HepG2 (cell line): ENCODE results near the gene CIB2. TPM values are rescaled to one million over a fixed set of nuclear protein-coding genes. Genes with fewer than 3 reads are reported as not detected.

Experiments
- CAMTA2 ChIP-seq: sonication (generic); formaldehyde crosslinking; IDR thresholded peaks from 2 replicates; pipeline ENCODE4 v1.4.0; 2020; ENCODE audit warnings: mild to moderate bottlenecking, missing genetic modification reagents, borderline replicate concordance
- CEBPB ChIP-seq: IDR thresholded peaks from 2 replicates; pipeline ENCODE4 v1.6.1; 2011; ENCODE audit warnings: low read depth, low read length, improper control_type of control experiment, borderline replicate concordance
- CENPBD1 ChIP-seq: sonication (generic); formaldehyde crosslinking; IDR thresholded peaks from 2 replicates; pipeline ENCODE4 v1.8.0; 2022; ENCODE audit warnings: missing genetic modification reagents, low read depth, mild to moderate bottlenecking, borderline replicate concordance
- CHCHD3 ChIP-seq: sonication (generic); formaldehyde crosslinking; IDR thresholded peaks from 2 replicates; pipeline ENCODE4 v1.8.0; 2022; ENCODE audit warnings: mild to moderate bottlenecking, missing genetic modification reagents, moderate library complexity
- HNRNPH1 ChIP-seq: fragments of 200-400 bp; formaldehyde crosslinking; optimal IDR thresholded peaks from 2 replicates; pipeline ENCODE3; 2017; ENCODE audit warnings: mild to moderate bottlenecking, low read depth, low read length
- HOXA3 ChIP-seq: sonication (generic); formaldehyde crosslinking; IDR thresholded peaks from 2 replicates; pipeline ENCODE4 v1.5.0; 2020; ENCODE audit warnings: missing genetic modification reagents
- KDM5A ChIP-seq: fragments of 200-600 bp; sonication (generic); IDR thresholded peaks from 2 replicates; pipeline ENCODE4 v1.7.0; 2018; ENCODE audit warnings: antibody characterized with exemption, mild to moderate bottlenecking, low read length, borderline replicate concordance
- MYC ChIP-seq: sonication (generic); formaldehyde crosslinking; IDR thresholded peaks from 2 replicates; pipeline ENCODE4 v1.9.0; 2021; ENCODE audit warnings: missing genetic modification reagents, borderline replicate concordance
- NCOA2 ChIP-seq: sonication (generic); formaldehyde crosslinking; IDR thresholded peaks from 2 replicates; pipeline ENCODE4 v1.8.0; 2022; ENCODE audit warnings: inconsistent platforms
- PCBP2 ChIP-seq: fragments of 200-400 bp; formaldehyde crosslinking; optimal IDR thresholded peaks from 2 replicates; pipeline ENCODE3; 2018; ENCODE audit warnings: low read length, low read depth; ENCODE audit not compliant: poor library complexity, severe bottlenecking
- RAD21 ChIP-seq: fragments of 450-650 bp; formaldehyde crosslinking; IDR thresholded peaks from 2 replicates; pipeline ENCODE4 v1.5.0; 2020; ENCODE audit warnings: mild to moderate bottlenecking
- SNAPC5 ChIP-seq: sonication (generic); formaldehyde crosslinking; IDR thresholded peaks from 2 replicates; pipeline ENCODE4 v1.8.1; 2023; ENCODE audit warnings: mild to moderate bottlenecking, missing genetic modification reagents, borderline replicate concordance
- TBX2 ChIP-seq: sonication (generic); formaldehyde crosslinking; IDR thresholded peaks from 2 replicates; pipeline ENCODE4 v1.5.0; 2020; ENCODE audit warnings: missing genetic modification reagents, mild to moderate bottlenecking, borderline replicate concordance
- ZBTB26 ChIP-seq: IDR thresholded peaks from 2 replicates; pipeline ENCODE4 v1.6.1; 2016; ENCODE audit warnings: missing compliant biosample characterization, missing genetic modification reagents, borderline replicate concordance
- ZFP91 ChIP-seq: sonication (generic); formaldehyde crosslinking; IDR thresholded peaks from 2 replicates; pipeline ENCODE4 v1.9.0; 2022; ENCODE audit warnings: missing genetic modification reagents, mild to moderate bottlenecking, borderline replicate concordance
- ZNF224 ChIP-seq: sonication (generic); formaldehyde crosslinking; IDR thresholded peaks from 2 replicates; pipeline ENCODE4 v1.5.0; 2020; ENCODE audit warnings: mild to moderate bottlenecking, missing genetic modification reagents
- ZNF350 ChIP-seq: sonication (generic); formaldehyde crosslinking; IDR thresholded peaks from 2 replicates; pipeline ENCODE4 v1.4.0; 2020; ENCODE audit warnings: mild to moderate bottlenecking, low read depth, missing genetic modification reagents, borderline replicate concordance
- ZNF549 ChIP-seq: sonication (generic); formaldehyde crosslinking; IDR thresholded peaks from 2 replicates; pipeline ENCODE4 v1.5.0; 2020; ENCODE audit warnings: missing genetic modification reagents
- ZNF776 ChIP-seq: sonication (generic); formaldehyde crosslinking; IDR thresholded peaks from 2 replicates; pipeline ENCODE4 v1.4.0; 2020; ENCODE audit warnings: mild to moderate bottlenecking, missing genetic modification reagents
- polyA plus RNA-seq, 8 experiments: library from polyadenylated mRNA; depleted of rRNA in 3 of 8; stranded (reverse) in 7 of 8; unstranded in 1 of 8; fragments of >200 nt; fragmentation: Illumina TruSeq in 4 of 8; extraction: Trizol in 4 of 8; gene quantifications; 2 replicates each; pipeline versions ENCODE4 v1.2.1 to v1.2.3, GENCODE V29; 2011 to 2016; ENCODE audit warnings: low read depth in 4 of 8, missing spikeins in 1 of 8, mixed read lengths in 1 of 8; ENCODE audit not compliant: insufficient read depth in 1 of 8
- total RNA-seq, 5 experiments: library from RNA; depleted of rRNA; stranded (reverse); fragments of >200 nt; fragmentation: Illumina TruSeq; extraction: Trizol; gene quantifications; 2 replicates each; pipeline ENCODE4 v1.2.3, GENCODE V29; 2016; ENCODE audit warnings: low read depth in 1 of 5
- TF ChIP-seq, protein P1 (sequence below): fragments of 450-650 bp; IDR thresholded peaks from 2 replicates; pipeline ENCODE4 v1.6.1; 2016
- TF ChIP-seq, protein P2 (sequence below): sonication (generic); formaldehyde crosslinking; IDR thresholded peaks from 2 replicates; pipeline ENCODE4 v1.8.0; 2022; ENCODE audit warnings: low read depth, missing genetic modification reagents
- TF ChIP-seq, protein P3 (sequence below): sonication (generic); formaldehyde crosslinking; IDR thresholded peaks from 2 replicates; pipeline ENCODE4 v1.5.0; 2020; ENCODE audit warnings: mild to moderate bottlenecking, low read depth, missing genetic modification reagents, borderline replicate concordance

CIB2 gene
- total and polyA plus RNA-seq, 2 of the 13 experiments (the other 11 are each of a cell fraction or from before 2014, with no cell fraction given): 1.4 to 1.5 TPM

- peak; percentile 68; the same call in 1 of the 2 replicates for TF ChIP-seq ZFP91 (CRISPR knock-in tag)
- no peak for TF ChIP-seq CENPBD1 (CRISPR knock-in tag)
- peak; percentile 72 for TF ChIP-seq HOXA3 (CRISPR knock-in tag)
- TF ChIP-seq KDM5A: no peak
- no peak for TF ChIP-seq ZNF549 (CRISPR knock-in tag)
- peak; percentile 47; the same call in 1 of the 2 replicates for TF ChIP-seq TBX2
- no peak for TF ChIP-seq CHCHD3
- TF ChIP-seq, protein P1, sequence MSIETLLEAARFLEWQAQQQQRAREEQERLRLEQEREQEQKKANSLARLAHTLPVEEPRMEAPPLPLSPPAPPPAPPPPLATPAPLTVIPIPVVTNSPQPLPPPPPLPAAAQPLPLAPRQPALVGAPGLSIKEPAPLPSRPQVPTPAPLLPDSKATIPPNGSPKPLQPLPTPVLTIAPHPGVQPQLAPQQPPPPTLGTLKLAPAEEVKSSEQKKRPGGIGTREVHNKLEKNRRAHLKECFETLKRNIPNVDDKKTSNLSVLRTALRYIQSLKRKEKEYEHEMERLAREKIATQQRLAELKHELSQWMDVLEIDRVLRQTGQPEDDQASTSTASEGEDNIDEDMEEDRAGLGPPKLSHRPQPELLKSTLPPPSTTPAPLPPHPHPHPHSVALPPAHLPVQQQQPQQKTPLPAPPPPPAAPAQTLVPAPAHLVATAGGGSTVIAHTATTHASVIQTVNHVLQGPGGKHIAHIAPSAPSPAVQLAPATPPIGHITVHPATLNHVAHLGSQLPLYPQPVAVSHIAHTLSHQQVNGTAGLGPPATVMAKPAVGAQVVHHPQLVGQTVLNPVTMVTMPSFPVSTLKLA: no peak
- TF ChIP-seq MYC (CRISPR knock-in tag): peak; percentile 41; the same call in 1 of the 2 replicates
- no peak for TF ChIP-seq CAMTA2 (CRISPR knock-in tag)
- no peak for TF ChIP-seq HNRNPH1
- TF ChIP-seq NCOA2 (CRISPR knock-in tag): peak; percentile 6; the same call in 1 of the 2 replicates
- TF ChIP-seq RAD21 (CRISPR knock-in tag): peak; percentile 91
- TF ChIP-seq PCBP2: no peak
- TF ChIP-seq ZBTB26 (CRISPR knock-in tag): peak; percentile 72; the same call in 1 of the 2 replicates
- TF ChIP-seq CEBPB: no peak
- 0 out of 2 replicates have a peak, but pooled peaks have one; percentile 45 for TF ChIP-seq ZNF224 (CRISPR knock-in tag)
- peak; percentile 29; the same call in 1 of the 2 replicates for TF ChIP-seq ZNF350 (CRISPR knock-in tag)
- TF ChIP-seq, protein P2, sequence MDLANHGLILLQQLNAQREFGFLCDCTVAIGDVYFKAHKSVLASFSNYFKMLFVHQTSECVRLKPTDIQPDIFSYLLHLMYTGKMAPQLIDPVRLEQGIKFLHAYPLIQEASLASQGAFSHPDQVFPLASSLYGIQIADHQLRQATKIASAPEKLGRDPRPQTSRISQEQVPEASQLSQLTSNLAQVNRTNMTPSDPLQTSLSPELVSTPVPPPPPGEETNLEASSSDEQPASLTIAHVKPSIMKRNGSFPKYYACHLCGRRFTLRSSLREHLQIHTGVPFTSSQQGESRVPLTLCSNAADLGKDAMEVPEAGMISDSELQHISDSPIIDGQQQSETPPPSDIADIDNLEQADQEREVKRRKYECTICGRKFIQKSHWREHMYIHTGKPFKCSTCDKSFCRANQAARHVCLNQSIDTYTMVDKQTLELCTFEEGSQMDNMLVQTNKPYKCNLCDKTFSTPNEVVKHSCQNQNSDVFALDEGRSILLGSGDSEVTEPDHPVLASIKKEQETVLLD: no peak
- TF ChIP-seq ZNF776 (CRISPR knock-in tag): no peak
- TF ChIP-seq, protein P3, sequence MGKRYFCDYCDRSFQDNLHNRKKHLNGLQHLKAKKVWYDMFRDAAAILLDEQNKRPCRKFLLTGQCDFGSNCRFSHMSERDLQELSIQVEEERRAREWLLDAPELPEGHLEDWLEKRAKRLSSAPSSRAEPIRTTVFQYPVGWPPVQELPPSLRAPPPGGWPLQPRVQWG: no peak
- TF ChIP-seq SNAPC5 (CRISPR knock-in tag): peak; percentile 63; the same call in 1 of the 2 replicates
Observed at GRCh38 chr15:78131295-78132061, at the start of gene CIB2 (continued).
